ENCODE results near the gene CDX2.

CDX2 gene

DNA sequence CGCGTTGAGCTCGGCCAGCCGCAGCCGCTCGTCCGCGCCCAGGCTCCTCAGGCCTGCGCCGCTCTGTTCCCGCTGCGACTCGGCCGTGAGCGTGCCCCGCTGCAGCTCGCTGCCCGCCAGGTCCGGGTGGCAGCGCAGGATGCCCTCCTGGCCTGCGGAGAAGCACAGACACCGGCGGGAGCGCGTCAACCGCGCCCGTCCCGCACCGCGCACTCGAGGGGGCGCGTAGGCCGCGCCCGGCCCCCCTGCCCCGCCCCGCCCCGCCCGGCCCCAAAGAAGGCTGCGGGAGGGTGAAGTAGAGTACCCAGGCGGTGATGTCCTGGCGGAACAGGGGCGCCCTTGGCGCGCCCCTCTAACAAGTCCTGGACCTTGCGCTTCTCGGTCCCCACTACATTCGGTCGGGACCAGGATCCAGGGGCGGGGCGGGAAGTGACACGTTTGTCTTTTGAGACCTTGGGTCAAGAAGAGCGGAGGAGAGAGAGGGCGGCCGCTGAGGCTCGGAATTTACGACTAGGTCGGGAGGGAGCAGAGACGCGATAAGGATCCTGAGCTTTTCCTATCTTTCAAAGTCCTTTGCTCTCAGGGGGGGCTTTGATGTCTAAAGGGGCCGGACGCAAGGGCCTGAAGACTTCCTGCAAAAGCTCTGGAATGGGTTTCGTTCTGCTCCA, 9.3 kb upstream of the CDX2 start:
- no peak for DNase-seq (ENCODE audit: low spot score)

GRCh38 chr13:27977476-27978300, 8.6 kb upstream of the CDX2 start:
- no peak for DNase-seq (ENCODE audit: low spot score)

DNA sequence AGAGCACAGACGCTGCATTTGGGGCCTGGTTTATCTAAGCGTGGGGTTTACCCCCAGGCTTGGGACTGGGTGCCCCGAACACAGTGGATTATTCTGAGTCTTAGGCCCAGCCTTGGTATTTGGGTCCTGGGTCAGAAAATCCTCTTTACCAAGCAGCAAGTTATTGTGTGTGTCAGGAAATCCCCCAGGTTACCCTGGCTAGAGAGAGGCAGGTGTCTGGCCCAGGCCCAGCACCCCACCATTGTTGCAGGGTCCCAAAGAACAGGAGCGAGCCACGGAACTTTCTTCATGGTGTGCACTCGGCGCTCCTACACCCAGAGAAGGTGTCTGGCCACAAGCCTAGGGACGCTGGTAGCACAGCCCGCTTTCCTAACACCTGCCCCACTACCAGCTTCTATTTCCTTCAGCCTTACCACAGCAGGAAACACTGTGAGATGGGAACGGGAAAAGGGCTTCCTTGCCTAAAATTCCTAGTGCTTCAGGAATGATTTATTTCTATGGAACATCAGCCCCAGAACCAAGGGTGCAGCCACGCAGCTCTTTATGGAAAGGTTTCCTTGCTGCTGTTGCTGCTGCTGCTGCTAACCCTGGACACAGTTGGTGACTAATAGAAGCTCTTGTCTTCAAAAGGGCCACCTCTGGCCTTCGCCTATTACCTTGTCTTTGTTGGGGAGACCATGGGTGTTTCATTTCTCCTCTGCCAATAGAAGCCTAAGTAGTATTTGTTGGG, 7.4 kb upstream of the CDX2 start:
- DNase-seq (ENCODE audit: low spot score): no peak

GRCh38 chr13:27975564-27976361, 6.6 kb upstream of the CDX2 start:
- DNase-seq (ENCODE audit: low spot score): no peak

DNA sequence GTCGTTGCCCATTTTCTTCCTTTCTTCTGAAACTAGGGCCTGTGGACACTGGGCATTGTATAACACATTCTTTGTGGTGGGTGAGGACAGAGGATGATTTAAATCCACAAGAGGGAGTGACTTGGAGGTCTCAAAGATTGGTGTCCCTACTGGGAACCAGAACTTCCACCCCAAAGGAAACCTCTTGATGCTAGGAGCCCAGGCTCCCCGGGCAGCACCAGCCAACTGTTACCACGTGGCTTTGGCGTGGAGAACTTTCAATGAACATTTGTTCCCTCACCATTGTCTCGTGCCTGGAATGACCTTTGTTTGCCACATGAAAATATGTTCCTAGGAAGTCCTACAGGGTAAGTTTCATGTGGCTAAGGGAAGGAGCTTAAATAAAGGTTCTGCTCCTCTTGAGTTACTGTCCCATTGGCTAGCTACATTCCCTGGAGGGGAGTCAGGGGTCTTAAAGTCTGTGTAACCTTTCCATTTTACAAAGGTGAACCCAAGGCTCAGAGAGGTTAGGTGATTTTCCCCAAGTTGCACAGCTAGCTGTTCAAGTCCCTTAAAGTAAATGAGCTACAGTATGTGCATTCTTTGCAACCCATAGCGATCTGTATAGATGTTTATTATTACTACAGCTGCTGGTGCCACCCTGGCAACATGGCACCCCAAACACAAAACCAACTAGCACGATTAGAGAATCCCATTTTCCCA, 5.0 kb upstream of the CDX2 start:
- no peak for DNase-seq (ENCODE audit: low spot score)

GRCh38 chr13:27973291-27973690, 4.2 kb upstream of the CDX2 start:
- no peak for DNase-seq (ENCODE audit: low spot score)

DNA sequence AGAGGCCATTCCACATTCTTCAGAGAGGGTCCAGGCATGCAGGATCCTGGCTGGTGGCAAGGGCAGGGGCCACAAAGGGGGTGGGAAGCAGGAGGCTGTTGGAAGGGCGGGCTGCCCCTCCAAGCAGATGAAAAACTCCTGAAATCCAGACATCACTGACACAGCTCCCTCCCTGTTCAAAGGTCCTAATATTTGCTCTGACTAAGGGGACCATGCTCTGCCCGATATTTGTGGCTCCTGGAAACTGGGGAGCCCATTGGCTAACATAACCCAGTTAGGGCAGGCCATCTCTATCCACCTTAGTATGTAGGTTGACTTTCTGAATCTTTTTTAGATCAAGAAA, 3.3 kb upstream of the CDX2 start:
- DNase-seq (ENCODE audit: low spot score): no peak

- no peak for DNase-seq (ENCODE audit: low spot score)
Observed at GRCh38 chr13:27971776-27972477, 2.8 kb upstream of the CDX2 start.

DNA sequence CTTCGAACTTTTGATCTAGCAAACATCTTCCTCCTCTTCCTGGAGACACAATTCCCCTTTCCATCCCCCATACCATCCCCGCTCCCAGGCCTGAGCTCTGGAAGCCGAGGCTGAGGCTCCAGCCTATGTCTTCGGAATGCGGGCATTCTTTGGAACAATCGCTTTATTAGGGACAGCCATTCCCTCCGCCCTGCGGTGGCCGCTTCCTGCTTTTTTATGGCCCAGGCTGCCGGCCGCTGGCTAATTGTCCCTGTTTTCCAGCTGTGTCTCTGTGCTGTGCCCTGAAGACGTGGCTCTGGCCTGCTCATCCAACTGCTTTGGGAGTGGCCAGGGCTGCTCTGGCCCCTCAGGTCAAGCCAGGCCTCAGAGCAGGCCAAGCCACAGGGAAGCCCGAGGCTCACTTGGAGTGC, 2.1 kb upstream of the CDX2 start:
- peak; percentile 65 for DNase-seq (ENCODE audit: low spot score)

DNA sequence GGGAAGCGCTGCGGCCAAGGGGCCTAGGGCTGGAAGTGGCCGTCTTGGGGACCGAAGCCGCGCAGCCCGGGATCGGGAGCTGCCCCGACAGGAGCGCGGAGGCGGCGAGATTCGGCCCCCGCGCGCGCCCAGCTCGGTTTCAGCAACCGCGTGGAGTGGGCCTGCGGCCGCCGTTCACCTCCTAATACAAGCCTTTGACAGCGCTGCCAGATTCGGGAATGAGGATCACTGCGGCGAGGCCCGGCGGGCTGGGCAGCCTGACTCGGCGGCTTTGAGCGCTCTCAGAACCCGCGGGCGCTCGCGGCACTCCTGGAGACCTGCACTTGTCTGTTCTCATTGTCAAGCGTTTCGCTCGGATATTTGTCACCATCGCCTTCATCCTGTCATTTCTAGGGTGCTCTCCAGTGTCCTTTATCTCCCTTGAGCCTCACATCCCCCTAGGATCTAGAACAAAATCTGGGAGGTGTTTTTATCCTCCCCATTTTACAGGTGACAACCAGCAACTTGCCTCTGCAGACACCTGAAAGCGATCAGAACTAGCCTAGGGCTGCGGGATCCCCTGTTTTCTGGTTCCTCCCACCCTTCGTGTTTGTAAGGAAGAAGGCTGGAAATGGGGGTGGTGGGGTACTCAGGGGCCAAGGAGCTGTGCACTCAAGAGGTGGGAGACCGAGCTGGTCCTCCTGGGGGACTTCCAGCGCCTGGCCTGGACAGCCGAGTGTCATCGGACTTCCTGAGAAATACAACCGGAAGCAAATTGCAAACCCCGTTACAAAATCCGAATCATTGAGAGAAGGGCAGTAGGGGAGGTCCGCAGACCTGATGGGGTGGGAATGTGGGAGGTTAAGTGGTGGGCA, 1.5 kb upstream of the CDX2 start:
- no peak for DNase-seq (ENCODE audit: low spot score)

- DNase-seq (ENCODE audit: low spot score): no peak
Observed at GRCh38 chr13:27969866-27970229, 733 bp upstream of the CDX2 start.

DNA sequence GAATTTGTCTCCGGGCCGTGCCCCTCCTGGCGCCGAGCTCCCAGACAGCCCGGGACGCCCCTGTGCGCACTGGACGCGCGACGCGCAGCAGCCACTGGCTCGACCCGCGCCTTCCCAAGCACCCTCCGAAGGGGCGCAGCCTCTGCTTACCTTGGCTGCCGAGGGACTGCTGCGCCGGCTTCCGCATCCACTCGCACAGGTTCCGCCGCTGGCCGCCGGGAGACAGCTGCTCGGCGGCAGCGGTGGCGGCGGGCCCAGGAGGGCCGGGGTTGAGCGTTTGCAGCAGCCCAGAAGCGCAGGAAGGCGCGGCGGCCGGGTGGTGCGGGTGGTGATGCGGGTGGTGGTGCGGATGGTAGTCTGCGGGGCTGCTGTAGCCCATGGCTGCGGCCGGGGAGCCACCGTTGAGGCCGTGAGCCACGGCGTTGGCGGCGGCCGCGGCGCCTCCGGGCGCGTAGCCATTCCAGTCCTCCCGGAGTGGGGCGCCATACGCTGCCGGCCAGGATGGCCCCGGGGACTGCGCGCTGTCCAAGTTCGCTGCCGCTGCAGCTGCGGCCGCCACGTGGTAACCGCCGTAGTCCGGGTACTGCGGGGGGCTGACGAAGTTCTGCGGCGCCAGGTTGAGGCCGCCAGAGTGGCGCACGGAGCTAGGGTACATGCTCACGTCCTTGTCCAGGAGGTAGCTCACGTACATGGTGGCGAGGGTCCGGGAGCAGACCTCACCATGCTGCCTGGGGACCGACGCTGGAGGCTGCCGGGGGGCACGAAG, 616 bp downstream of the CDX2 start:
- no peak for DNase-seq (ENCODE audit: low spot score)

DNA sequence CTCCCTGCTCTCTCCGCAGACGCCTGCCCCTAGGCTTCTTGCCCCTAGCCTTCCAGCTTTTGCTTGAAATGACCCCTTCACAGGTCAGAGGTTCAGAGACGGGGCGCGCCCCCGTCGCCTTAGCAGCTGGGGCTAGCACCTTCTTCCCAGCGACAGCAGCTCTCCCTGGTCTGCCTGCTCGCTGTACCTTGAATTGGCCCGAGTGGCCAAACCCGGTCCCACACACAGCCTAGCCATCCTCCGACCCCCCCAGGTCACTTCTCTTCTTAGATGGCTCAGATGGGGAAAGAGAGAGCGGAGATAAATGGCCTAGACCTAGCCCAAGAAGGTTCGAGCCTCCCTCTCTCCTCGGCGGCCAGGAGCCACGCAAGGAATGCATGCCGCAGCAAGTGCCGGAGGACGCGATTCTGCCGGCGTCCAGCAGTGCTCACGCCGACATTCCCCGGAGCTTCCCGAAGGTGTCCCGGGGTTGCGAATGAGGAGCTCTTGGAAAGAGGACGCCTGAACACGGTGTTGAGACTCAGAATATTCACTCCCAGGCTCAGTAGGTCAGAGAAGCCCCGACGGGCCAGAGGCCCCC, 1.3 kb downstream of the CDX2 start:
- no peak for DNase-seq (ENCODE audit: low spot score)

- no peak for DNase-seq (ENCODE audit: low spot score)
Observed at GRCh38 chr13:27967203-27967735, 1.8 kb downstream of the CDX2 start.

GRCh38 chr13:27966641-27967202, 2.4 kb downstream of the CDX2 start:
- DNase-seq (ENCODE audit: low spot score): no peak

- DNase-seq (ENCODE audit: low spot score): peak; percentile 64
Observed at GRCh38 chr13:27965740-27966640, 3.1 kb downstream of the CDX2 start.

- no peak for DNase-seq (ENCODE audit: low spot score)
Observed at GRCh38 chr13:27965343-27965739, 3.8 kb downstream of the CDX2 start.
